Immature natural killer cell (primary cell): ENCODE measurements around the gene LCT. TPM values are rescaled to one million over a fixed set of nuclear protein-coding genes. Genes with fewer than 3 reads are reported as not detected.
"Not testable (repeated sequence)": the region's sequence is repeated elsewhere in the genome, so short reads cannot be mapped to it uniquely, and the experiment has no call there.

Experiments
- DNase-seq, 3 donors: peaks; one replicate each; pipeline ENCODE4 v3.0.0; 2022; ENCODE audit warnings: mixed read lengths in 1 of 3
- H3K27ac Mint-ChIP-seq, 6 donors: one replicate each; pipeline ENCODE4 v1.8.0; 2020; ENCODE audit warnings: mixed read lengths in 6 of 6, mild to moderate bottlenecking in 5 of 6, inconsistent platforms in 4 of 6, moderate library complexity in 3 of 6
- H3K27me3 Mint-ChIP-seq, 3 donors: one replicate each; pipeline ENCODE4 v1.8.0; 2020 to 2021; ENCODE audit warnings: low read depth in 3 of 3, mild to moderate bottlenecking in 3 of 3, mixed read lengths in 3 of 3, moderate library complexity in 3 of 3, inconsistent platforms in 1 of 3
- H3K36me3 Mint-ChIP-seq, 3 donors: one replicate each; pipeline ENCODE4 v1.8.0; 2020; ENCODE audit warnings: mixed read lengths in 3 of 3, inconsistent platforms in 2 of 3, mild to moderate bottlenecking in 2 of 3
- H3K4me1 Mint-ChIP-seq, 2 donors: one replicate each; pipeline ENCODE4 v1.8.0; 2020; ENCODE audit warnings: inconsistent platforms in 2 of 2, mild to moderate bottlenecking in 2 of 2, mixed read lengths in 2 of 2, moderate library complexity in 1 of 2
- H3K4me3 Mint-ChIP-seq, 5 donors: one replicate each; pipeline ENCODE4 v1.8.0; 2020; ENCODE audit warnings: mild to moderate bottlenecking in 5 of 5, mixed read lengths in 5 of 5, inconsistent platforms in 3 of 5, moderate library complexity in 3 of 5
- H3K9me3 Mint-ChIP-seq, 6 donors: one replicate each; pipeline ENCODE4 v1.8.0; 2020; ENCODE audit warnings: mild to moderate bottlenecking in 6 of 6, mixed read lengths in 6 of 6, inconsistent platforms in 4 of 6, moderate library complexity in 3 of 6
- polyA plus RNA-seq, 3 donors: library from polyadenylated mRNA; unstranded; fragments of 300-500 nt; fragmentation: Illumina TruSeq; gene quantifications; one replicate each; pipeline ENCODE4 v1.2.3, GENCODE V29; 2021

LCT gene
- polyA plus RNA-seq = not detected

- no peaks in the 10 kb centered on the region for H3K27me3 Mint-ChIP-seq
- H3K27ac Mint-ChIP-seq = no peak within 1 kb of the TSS
- H3K4me3 Mint-ChIP-seq = no peak within 1 kb of the TSS
- H3K36me3 Mint-ChIP-seq = peaks cover 0 to 11% (median 4%) of the 10 kb centered on the region in 3 donors
- no peak for DNase-seq
- H3K9me3 Mint-ChIP-seq = no peaks in the 10 kb centered on the region
- peaks cover 0 to 2% of the 10 kb centered on the region in 2 donors for H3K4me1 Mint-ChIP-seq
Measured at GRCh38 chr2:135836596-135837270, at the start of gene LCT. Gene LCT, minus strand, starts transcription at chr2:135837184. Its CDS starts 15 bp downstream, at chr2:135837169.

GRCh38 chr2:135885709-135886108, 48.7 kb upstream of the LCT start:
- Mint-ChIP-seq H3K4me3 (no peak overlapping the region), H3K9me3 (peaks cover 0 to 2% (median 0%) of the 10 kb centered on the region in 6 donors), H3K27ac (no peak overlapping the region), H3K36me3 (no peaks in the 10 kb centered on the region), H3K4me1 (no peaks in the 10 kb centered on the region), H3K27me3 (peaks cover 6 to 8% (median 6%) of the 10 kb centered on the region in 3 donors)
- no peak for DNase-seq

GRCh38 chr2:135882415-135882814, 45.4 kb upstream of the LCT start:
- no peaks in the 10 kb centered on the region for H3K36me3 Mint-ChIP-seq
- no peaks in the 10 kb centered on the region for H3K9me3 Mint-ChIP-seq
- H3K4me1 Mint-ChIP-seq = peaks cover 3 to 6% of the 10 kb centered on the region in 2 donors
- H3K27me3 Mint-ChIP-seq = peaks cover 3 to 10% (median 8%) of the 10 kb centered on the region in 3 donors
- no peak overlapping the region for H3K27ac Mint-ChIP-seq
- DNase-seq = no peak
- no peak overlapping the region for H3K4me3 Mint-ChIP-seq

- Mint-ChIP-seq H3K4me3 (peak overlapping the region; percentile 89 to 98 (median 98)), H3K27ac (peak overlapping the region; percentile 89 to 96 (median 92)), H3K27me3 (peaks cover 9 to 15% (median 10%) of the 10 kb centered on the region in 3 donors), H3K4me1 (peaks cover 26 to 35% of the 10 kb centered on the region in 2 donors)
- not testable (repeated sequence) for H3K9me3 Mint-ChIP-seq, DNase-seq, H3K36me3 Mint-ChIP-seq
Measured at GRCh38 chr2:135876770-135877169, 39.8 kb upstream of the LCT start.

GRCh38 chr2:135876066-135876711, 39.2 kb upstream of the LCT start, which contains the start of gene MCM6:
Gene MCM6, minus strand, starts transcription at chr2:135876443. Its CDS starts 78 bp downstream, at chr2:135876365.
- Mint-ChIP-seq H3K4me1 (peaks cover 26 to 35% of the 10 kb centered on the region in 2 donors), H3K27me3 (peaks cover 9 to 15% (median 10%) of the 10 kb centered on the region in 3 donors), H3K27ac (peak within 1 kb of the TSS; percentile 90 to 96 (median 94)), H3K9me3 (no peaks in the 10 kb centered on the region), H3K4me3 (peak within 1 kb of the TSS; percentile 89 to 98 (median 98)), H3K36me3 (peaks cover 0 to 4% (median 0%) of the 10 kb centered on the region in 3 donors)
- peak; percentile 96 to 97 (median 97) for DNase-seq

- peak; percentile 75 to 79 (median 76) for DNase-seq
- Mint-ChIP-seq H3K36me3 (peaks cover 0 to 5% (median under 1%) of the 10 kb centered on the region in 3 donors), H3K27me3 (peaks cover 9 to 15% (median 10%) of the 10 kb centered on the region in 3 donors), H3K9me3 (no peaks in the 10 kb centered on the region), H3K27ac (peak overlapping the region; percentile 90 to 95 (median 93)), H3K4me3 (peak overlapping the region; percentile 88 to 98 (median 92)), H3K4me1 (peaks cover 26 to 35% of the 10 kb centered on the region in 2 donors)
Measured at GRCh38 chr2:135875491-135876065, 38.6 kb upstream of the LCT start.

- peaks cover 4 to 6% (median 5%) of the 10 kb centered on the region in 3 donors for H3K36me3 Mint-ChIP-seq
- no peaks in the 10 kb centered on the region for H3K9me3 Mint-ChIP-seq
- H3K27me3 Mint-ChIP-seq = peaks cover 9 to 15% (median 10%) of the 10 kb centered on the region in 3 donors
- peak overlapping the region in 5 of 6 donors; percentile 15 to 95 (median 88) for H3K27ac Mint-ChIP-seq
- peak overlapping the region; percentile 88 to 98 (median 89) for H3K4me3 Mint-ChIP-seq
- no peak for DNase-seq
- peaks cover 26 to 35% of the 10 kb centered on the region in 2 donors for H3K4me1 Mint-ChIP-seq
Measured at GRCh38 chr2:135874777-135875365, 37.9 kb upstream of the LCT start.

GRCh38 chr2:135870571-135870970, 33.6 kb upstream of the LCT start:
- DNase-seq = no peak
- Mint-ChIP-seq H3K36me3 (peaks cover 17 to 33% (median 24%) of the 10 kb centered on the region in 3 donors), H3K9me3 (no peaks in the 10 kb centered on the region), H3K27ac (peak overlapping the region in 1 of 6 donors; percentile 42), H3K27me3 (peaks cover 0 to 2% (median under 1%) of the 10 kb centered on the region in 3 donors), H3K4me3 (no peak overlapping the region), H3K4me1 (peaks cover 14 to 19% of the 10 kb centered on the region in 2 donors)

- no peak for DNase-seq
- peaks cover 35 to 46% (median 39%) of the 10 kb centered on the region in 3 donors for H3K36me3 Mint-ChIP-seq
- H3K4me1 Mint-ChIP-seq = no peaks in the 10 kb centered on the region
- no peak overlapping the region for H3K4me3 Mint-ChIP-seq
- H3K27me3 Mint-ChIP-seq = peaks cover 0 to 1% (median 0%) of the 10 kb centered on the region in 3 donors
- H3K27ac Mint-ChIP-seq = no peak overlapping the region
- H3K9me3 Mint-ChIP-seq = no peaks in the 10 kb centered on the region
Measured at GRCh38 chr2:135863233-135863632, 26.2 kb upstream of the LCT start.

GRCh38 chr2:135862718-135863117, 25.7 kb upstream of the LCT start:
- Mint-ChIP-seq H3K4me1 (no peaks in the 10 kb centered on the region), H3K9me3 (no peaks in the 10 kb centered on the region), H3K4me3 (no peak overlapping the region), H3K36me3 (peaks cover 33 to 44% (median 34%) of the 10 kb centered on the region in 3 donors), H3K27me3 (peaks cover 0 to 1% (median 0%) of the 10 kb centered on the region in 3 donors), H3K27ac (no peak overlapping the region)
- DNase-seq = no peak

GRCh38 chr2:135853401-135853800, 16.4 kb upstream of the LCT start:
- Mint-ChIP-seq H3K27ac (peak overlapping the region in 1 of 6 donors; percentile 26), H3K36me3 (peaks cover 22 to 53% (median 24%) of the 10 kb centered on the region in 3 donors), H3K4me1 (no peaks in the 10 kb centered on the region), H3K9me3 (no peaks in the 10 kb centered on the region), H3K4me3 (no peak overlapping the region), H3K27me3 (no peaks in the 10 kb centered on the region)
- no peak for DNase-seq

GRCh38 chr2:135851858-135852257, 14.9 kb upstream of the LCT start:
- Mint-ChIP-seq H3K9me3 (no peaks in the 10 kb centered on the region), H3K27me3 (no peaks in the 10 kb centered on the region), H3K4me3 (no peak overlapping the region), H3K27ac (no peak overlapping the region), H3K36me3 (peaks cover 19 to 51% (median 27%) of the 10 kb centered on the region in 3 donors), H3K4me1 (no peaks in the 10 kb centered on the region)
- DNase-seq = no peak

- peaks cover 14 to 47% (median 22%) of the 10 kb centered on the region in 3 donors for H3K36me3 Mint-ChIP-seq
- DNase-seq = no peak
Measured at GRCh38 chr2:135850892-135851668, 14.1 kb upstream of the LCT start.

More at GRCh38 chr2:135850892-135851668, 14.1 kb upstream of the LCT start:
- Mint-ChIP-seq H3K9me3 (no peaks in the 10 kb centered on the region), H3K4me3 (no peak overlapping the region), H3K27ac (no peak overlapping the region), H3K27me3 (no peaks in the 10 kb centered on the region), H3K4me1 (no peaks in the 10 kb centered on the region)
